Measurements from ENCODE around the gene NBAS.

NBAS gene

DNA sequence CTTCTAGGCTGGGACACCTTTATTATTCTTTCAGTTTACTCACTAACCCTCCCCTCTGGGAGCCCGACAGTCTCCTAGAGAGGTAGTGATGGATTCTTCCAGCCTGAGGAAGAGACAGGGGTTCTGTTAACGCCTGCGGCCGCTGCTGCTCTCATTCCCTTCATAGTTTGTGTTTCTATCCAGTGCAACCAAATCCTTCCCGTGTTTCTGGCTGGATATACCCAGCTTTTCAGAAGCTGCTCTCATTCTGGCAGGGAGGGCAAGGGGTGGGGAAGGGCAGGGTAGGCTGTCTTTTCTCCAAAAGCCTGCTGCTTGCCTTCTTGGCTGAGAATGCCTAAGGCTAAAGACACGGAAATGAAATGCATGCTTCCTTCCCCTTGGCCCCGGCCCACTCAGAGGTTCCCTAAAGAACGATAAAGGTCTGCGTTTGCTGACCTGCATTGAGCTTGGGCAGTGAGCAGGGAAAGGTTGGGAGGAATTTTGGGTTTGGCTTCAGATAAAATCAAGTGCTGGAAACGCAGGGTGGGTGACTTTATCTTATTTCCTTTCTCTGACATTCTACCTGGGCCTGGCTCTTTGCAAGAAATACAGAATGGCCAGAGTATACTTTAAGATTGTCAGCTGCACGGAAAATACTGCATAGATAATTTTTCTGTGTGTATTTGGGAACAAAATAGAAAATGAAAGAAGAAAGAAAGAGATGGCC is 390.9 kb downstream of the NBAS start:
- H3K4me3 ChIP-seq (ENCODE audit: control insufficient read depth, low read depth, low read length), result peak overlapping the region; percentile 27
- TF ChIP-seq, protein P1, sequence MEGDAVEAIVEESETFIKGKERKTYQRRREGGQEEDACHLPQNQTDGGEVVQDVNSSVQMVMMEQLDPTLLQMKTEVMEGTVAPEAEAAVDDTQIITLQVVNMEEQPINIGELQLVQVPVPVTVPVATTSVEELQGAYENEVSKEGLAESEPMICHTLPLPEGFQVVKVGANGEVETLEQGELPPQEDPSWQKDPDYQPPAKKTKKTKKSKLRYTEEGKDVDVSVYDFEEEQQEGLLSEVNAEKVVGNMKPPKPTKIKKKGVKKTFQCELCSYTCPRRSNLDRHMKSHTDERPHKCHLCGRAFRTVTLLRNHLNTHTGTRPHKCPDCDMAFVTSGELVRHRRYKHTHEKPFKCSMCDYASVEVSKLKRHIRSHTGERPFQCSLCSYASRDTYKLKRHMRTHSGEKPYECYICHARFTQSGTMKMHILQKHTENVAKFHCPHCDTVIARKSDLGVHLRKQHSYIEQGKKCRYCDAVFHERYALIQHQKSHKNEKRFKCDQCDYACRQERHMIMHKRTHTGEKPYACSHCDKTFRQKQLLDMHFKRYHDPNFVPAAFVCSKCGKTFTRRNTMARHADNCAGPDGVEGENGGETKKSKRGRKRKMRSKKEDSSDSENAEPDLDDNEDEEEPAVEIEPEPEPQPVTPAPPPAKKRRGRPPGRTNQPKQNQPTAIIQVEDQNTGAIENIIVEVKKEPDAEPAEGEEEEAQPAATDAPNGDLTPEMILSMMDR (IDR thresholded peaks at IDR 0.05; ENCODE audit: control insufficient read depth, insufficient read depth, low read depth, low read length, missing control alignments), result no peak
- no peak for DNase-seq (ENCODE audit: low read depth)

DNA sequence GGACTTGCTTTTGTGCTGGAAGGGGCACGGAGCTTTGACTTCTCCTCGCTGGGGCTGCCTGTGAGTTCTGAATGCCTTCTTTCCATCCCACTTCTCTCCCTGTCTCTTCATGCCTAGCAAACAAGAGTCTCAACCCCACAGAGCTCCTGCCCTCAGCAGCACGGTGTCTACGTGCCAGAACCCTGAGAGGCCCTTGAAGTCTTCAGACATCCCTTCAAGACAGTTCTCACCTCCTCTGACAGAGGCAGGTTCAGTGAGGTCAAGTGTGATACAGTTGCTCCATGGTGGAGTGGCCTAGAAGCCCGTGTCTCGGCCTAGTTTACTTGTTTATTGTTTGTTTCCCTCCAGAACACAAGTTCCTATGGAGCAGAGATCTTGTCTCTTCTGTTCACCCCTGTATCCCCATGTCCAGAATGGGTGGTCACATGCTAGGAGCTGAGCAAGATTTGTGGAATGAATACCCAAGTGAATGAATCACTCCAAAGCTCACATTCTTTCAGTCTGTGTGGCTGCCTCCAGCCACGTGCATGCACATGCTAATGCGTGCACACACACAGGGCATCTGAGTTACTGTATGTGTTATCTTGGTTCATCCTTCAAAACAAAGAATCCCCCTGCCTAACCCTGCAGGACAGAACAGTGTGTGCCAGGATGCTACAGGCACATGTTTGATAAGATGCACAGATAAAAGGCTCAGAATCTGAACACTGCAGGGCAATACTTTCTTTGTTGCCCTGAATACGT is 391.6 kb downstream of the NBAS start:
- peak; percentile 78 for DNase-seq (ENCODE audit: low read depth)
- peak overlapping the region; percentile 22 for H3K4me3 ChIP-seq (ENCODE audit: control insufficient read depth, low read depth, low read length)
- TF ChIP-seq, protein P1 (IDR thresholded peaks at IDR 0.05; ENCODE audit: control insufficient read depth, insufficient read depth, low read depth, low read length, missing control alignments), result no peak

DNA sequence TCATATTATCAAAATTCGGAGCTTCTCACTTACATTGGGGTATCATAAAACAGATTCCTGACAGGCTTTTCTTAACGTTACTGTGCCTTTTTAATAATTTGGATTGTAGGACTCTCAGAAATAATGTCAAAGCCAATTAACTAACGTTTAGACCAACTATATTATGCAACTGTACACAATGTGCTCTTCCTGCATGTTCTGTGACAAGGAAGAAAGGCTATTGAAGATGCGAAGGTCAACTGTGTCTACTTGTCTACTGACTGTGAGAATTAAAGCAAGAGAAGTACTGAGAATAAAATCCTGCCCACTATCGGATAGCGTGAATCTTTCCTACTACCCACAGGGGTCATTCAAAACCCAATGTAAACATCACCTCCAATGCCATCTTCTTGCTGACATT is 393.0 kb downstream of the NBAS start:
- TF ChIP-seq, protein P1 (IDR thresholded peaks at IDR 0.05; ENCODE audit: control insufficient read depth, insufficient read depth, low read depth, low read length, missing control alignments), result no peak
- H3K4me3 ChIP-seq (ENCODE audit: control insufficient read depth, low read depth, low read length), result no peak overlapping the region
- no peak for DNase-seq (ENCODE audit: low read depth)

DNA sequence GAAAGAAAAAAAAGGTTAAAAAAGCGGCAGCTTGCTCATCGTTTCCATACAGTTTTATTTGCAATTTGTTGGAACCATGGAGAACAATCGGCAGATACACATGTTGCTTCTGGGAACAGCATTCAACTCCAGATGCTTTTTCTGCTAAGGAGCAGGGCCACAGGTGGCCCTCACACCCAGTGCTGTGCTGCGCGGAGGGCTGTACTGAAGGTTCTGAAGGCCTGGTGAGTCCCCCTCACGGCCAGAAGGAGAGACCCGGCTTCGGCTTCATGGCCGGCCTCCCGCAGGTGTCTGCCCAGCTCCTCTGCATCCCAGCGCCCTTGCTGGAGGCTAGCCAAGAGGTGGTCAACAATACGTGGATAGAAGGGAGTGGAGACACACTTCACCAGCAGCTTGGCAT is 394.3 kb downstream of the NBAS start:
- H3K4me3 ChIP-seq (ENCODE audit: control insufficient read depth, low read depth, low read length), result no peak overlapping the region
- DNase-seq (ENCODE audit: low read depth), result no peak
- TF ChIP-seq, protein P1 (IDR thresholded peaks at IDR 0.05; ENCODE audit: control insufficient read depth, insufficient read depth, low read depth, low read length, missing control alignments), result no peak

DNA sequence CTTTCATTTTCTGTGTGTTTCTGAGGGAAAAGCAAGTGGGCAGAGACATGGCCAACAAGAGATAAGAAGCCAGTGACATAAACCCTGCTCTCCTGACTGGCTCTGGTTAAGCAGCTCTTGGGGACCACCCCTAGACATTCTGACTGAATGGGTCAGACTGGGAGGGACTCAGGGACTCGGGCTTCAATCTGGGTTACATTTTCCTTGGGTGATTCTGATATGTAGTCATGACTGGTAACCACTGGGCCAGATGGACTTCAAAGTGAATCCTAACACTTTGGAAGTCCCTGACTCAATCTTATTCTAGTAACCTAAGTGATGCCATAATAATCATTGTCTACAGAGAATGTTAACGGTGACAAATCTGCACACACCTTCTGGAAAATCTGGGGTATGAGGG is 397.8 kb downstream of the NBAS start:
- no peak overlapping the region for H3K4me3 ChIP-seq (ENCODE audit: control insufficient read depth, low read depth, low read length)
- TF ChIP-seq, protein P1 (IDR thresholded peaks at IDR 0.05; ENCODE audit: control insufficient read depth, insufficient read depth, low read depth, low read length, missing control alignments), result no peak
- DNase-seq (ENCODE audit: low read depth), result no peak

DNA sequence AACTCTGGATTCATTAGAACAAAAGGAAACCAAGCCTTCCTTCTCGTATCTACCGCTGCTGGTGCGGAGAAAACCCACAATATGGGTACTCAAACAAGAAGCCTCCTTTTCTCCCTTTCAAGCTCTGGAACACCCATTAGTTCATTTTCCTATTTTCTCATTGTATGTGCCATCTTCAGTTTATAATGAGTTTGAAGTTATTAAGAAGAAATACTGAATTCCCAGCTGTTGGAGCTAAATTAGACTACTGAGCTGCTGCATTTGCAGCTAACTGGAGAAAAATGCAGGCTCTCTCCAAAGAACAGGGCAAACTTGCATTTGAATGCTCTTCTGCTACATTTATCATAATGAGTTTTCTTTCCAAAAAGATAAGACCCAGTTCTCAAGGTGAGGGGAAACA is 398.5 kb downstream of the NBAS start:
- no peak overlapping the region for H3K4me3 ChIP-seq (ENCODE audit: control insufficient read depth, low read depth, low read length)
- DNase-seq (ENCODE audit: low read depth), result no peak
- TF ChIP-seq, protein P1 (IDR thresholded peaks at IDR 0.05; ENCODE audit: control insufficient read depth, insufficient read depth, low read depth, low read length, missing control alignments), result no peak

All from AG09309 (cell line).